ENCODE data around the gene LIF.
A peak's percentile ranks its signal among the peaks of the same experiment; 100 is the strongest.

- TF ChIP-seq CTCF (IDR thresholded peaks at IDR 0.05; ENCODE audit: low read depth, low read length, missing input control) (no peak), GABPA (IDR thresholded peaks at IDR 0.05 in 1 of 2, conservative IDR thresholded peaks at IDR 0.05 in 1 of 2) (no peak), EGR1 (IDR thresholded peaks at IDR 0.05; ENCODE audit: low read depth in 2 of 2) (no peak), MAX (IDR thresholded peaks at IDR 0.05) (no peak), RAD21 (IDR thresholded peaks at IDR 0.05) (no peak), ZBTB33 (IDR thresholded peaks at IDR 0.05) (no peak), JUND (IDR thresholded peaks at IDR 0.05) (peak; percentile 34 to 42)
These were observed 31.2 kb upstream of the LIF start for GRCh38 chr22:30277547-30278344.

Data from liver (tissue), 3 donors.